GM21576 (cell line): Measurements from ENCODE around the gene SMU1.

Source experiments
- ATAC-seq: cut with Tn5 transposase; IDR thresholded peaks from one replicate; pipeline ENCODE4 v1.9.1; 2021; ENCODE audit warnings: mild to moderate bottlenecking, moderate library complexity; ENCODE audit not compliant: unreplicated experiment

Gene SMU1

DNA sequence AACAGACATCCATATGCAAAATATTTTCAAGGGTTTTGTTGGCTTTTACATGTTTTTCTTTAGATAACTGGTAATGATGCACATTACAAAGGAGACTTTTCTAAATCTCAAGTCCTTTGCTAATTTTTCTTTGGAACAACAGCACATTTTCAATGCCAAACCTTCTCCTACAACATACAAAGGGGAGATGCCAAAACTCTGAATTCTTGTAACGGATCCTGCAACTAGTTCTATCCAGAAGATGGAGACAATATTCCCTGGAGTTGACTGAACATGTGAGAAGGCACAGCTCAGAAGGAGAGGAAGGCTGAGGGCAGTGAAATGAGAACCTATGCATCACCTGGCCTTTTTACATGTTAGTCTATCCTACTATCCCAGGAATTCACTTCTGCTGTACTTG, 30.4 kb downstream of the SMU1 start:
- no peak for ATAC-seq

DNA sequence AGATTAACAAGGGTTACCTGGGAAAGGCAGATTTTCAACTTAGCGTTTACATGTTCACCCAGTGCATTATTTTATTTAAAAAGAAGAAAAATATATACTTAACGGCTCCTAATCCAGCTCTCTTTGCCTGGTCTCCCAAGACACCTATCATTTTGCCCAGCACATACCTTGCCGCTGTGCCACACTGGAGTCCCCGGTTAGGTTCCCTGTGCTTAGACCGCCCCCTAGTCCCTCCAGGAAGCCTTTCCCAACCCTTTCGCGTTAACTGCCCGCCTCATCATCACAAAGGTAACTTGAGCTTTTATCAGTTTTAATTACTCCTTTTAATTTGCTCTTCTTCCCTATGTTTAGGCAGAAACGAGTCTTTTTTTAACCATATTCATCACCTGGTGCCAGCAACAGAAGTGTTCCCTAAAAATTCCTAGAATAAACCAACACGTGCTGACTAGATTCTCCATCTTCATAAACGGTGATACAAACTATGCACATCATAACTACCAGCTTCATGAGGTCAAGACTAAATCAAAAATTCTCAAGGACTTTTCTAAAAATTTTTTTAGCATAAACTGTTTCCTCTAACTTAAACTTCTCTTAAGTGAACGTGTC, 31.7 kb downstream of the SMU1 start:
- ATAC-seq: no peak

DNA sequence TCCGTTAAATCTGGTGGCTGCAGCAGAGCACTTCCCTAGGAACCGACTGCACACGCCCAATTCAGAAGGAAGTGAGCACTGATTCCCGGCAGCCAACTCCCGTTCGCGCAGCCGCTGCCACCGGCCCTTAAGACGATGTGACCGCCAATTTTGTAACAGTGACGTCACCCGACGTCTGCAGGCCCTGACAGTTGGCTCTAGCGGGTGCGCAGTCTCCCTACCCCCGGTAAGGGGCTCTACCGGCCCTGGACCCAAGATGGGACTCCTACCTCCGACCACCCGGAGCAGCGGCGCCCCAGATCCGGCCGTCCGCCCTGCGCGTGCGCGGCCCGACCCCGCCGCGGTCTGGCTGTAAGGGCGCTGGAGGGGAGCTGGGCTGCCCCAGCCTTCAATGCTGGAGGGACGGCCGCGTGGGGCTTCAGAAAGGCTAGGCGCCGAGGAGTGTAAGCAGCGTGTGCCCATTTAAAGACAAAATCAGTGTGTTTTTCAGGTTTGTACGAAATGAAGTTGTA, 32.3 kb downstream of the SMU1 start:
- peak; percentile 81 for ATAC-seq

DNA sequence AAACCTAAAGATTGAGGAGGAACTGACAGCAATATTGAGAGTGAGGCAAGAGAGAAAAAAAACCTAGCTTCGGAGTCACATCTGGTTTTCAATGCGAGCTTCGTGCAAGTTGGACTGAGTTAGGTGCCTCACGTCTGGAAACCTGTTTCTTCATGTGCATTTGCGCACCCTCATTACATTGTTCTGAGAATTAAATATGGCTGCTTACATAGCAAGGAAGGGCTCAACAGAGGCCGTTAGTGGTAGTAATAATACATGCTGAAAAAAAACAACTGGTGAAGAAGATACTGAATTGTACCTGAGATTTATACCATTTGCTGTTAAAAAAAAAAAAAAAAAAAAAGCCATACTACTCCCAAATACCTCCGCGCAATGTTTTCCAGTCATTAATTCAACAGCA, 32.8 kb downstream of the SMU1 start:
- ATAC-seq: no peak

DNA sequence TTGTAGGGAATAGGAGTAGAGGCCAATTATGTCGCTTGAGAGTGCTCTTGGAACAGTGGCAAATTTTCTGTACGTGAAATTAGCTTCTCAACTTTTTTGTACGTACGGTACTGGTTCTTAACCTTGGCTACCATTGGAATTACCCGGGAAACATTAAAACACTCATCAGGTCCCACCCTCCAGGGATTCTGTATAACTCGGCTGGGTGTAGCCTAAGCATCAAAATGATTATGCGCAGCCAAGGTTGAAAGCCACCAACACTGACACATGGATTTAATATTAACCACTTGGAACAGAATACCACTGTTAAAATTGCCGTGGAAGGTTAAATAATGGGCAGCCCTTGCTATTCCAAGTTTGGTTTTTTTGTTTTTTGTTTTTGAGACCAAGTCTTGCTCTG, 34.0 kb downstream of the SMU1 start:
- ATAC-seq: no peak

DNA sequence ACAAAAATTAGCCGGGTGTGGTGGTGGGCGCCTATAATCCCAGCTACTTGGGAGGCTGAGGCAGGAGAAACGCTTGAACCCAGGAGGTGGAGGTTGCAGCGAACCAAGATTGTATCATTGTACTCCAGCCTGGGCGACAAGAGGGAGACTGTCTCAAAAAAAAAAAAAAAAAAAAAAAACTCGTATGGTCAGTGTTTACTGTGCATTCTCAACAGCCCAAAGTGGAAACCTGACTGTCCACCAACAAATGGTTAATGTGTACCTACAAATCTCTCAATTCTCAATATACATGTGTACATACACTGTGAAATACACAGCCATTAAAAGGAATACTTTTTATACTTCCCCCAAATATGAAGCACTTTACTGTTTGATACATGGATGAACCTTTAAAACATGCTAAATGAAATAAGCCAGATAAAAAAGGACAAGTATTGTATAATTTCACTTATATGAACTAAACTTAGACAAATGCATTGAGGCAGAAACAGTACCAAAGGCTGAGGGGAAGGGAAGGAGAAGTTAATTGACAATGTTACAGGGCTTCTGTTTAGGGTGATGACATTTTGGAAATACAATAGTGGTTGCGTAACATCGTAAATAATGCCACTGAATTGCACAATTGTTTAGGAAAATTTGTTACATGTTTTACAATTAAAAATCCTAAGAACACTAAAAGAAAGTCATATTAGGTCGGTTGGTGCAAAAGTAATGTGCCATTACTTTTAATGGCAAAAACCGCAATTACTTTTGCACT, 34.9 kb downstream of the SMU1 start:
- ATAC-seq: no peak

DNA sequence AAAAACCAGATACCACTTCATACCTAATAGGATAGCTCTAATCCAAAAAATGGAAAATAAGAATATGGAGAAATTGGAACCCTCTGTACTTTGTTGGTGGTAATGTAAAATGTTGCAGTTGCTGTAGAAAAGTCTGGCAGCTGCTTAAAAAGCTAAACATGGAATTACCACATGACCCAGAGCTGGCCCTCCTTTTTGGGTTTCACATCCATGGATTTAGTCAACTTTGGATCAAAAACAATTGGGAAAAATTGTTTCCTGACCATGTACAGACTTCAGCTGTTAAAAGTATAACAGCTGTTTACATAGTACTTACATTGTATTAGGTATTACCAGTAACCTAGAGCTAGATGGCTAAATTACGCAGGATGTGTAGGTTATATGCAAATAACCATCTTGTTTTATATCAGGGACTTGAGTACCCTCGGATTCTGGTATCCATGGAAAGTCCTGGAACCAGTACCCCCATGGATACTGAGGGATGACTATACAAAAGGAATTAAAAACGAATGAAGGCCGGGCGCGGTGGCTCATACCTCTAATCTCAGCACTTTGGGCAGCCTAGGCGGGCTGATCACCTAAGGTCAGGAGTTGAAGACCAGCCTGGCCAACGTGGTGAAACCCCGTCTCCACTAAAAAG, 35.6 kb downstream of the SMU1 start:
- no peak for ATAC-seq

DNA sequence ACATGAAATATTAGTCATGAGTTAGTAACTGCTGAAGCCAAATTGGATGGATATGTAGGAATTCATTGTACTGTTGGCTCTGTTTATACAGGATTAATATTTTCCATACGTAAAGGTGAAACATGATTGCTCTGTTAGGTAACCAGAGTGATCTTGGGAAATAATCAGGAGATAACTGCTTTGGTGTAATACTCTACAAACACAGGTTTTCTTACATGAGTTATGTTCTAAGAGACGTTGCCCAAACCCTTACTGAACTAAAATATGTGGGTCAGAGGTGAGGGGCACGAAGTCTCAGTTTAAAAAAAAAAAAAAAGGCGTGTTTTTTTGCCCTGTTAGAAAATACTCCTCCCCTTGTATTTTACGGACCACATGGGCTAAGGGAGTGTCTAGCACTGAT, 43.6 kb downstream of the SMU1 start:
- ATAC-seq: no peak

DNA sequence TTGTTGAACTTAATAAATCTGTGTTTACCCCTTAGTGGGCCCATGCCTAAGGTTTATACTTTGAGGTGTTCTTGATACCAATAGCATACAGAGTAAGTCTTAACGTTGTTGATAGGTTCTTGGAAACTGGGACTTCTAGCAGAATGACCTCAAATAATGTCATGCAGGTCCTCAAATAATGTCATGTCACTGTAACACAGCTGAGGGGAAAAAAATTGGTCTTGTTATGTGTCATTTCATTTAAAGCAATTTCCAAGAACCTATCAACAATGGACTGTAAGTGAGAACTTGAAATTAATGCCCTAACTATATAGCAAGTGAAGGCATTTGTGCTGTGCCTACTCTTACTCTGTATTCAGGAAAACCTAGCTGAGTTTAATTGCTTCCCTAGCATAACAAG, 44.2 kb downstream of the SMU1 start:
- no peak for ATAC-seq

DNA sequence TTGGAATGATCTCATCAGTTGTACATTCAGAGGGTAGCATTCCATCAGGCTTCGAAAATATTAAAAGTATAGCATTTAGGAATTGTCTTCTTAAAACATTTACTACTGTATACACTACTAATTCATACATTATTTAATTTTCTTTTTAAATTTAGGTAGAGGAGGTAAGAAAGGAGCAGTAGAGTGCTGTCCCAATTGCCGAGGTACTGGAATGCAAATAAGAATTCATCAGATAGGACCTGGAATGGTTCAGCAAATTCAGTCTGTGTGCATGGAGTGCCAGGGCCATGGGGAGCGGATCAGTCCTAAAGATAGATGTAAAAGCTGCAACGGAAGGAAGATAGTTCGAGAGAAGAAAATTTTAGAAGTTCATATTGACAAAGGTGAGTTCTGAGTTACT, 46.2 kb downstream of the SMU1 start:
- no peak for ATAC-seq

DNA sequence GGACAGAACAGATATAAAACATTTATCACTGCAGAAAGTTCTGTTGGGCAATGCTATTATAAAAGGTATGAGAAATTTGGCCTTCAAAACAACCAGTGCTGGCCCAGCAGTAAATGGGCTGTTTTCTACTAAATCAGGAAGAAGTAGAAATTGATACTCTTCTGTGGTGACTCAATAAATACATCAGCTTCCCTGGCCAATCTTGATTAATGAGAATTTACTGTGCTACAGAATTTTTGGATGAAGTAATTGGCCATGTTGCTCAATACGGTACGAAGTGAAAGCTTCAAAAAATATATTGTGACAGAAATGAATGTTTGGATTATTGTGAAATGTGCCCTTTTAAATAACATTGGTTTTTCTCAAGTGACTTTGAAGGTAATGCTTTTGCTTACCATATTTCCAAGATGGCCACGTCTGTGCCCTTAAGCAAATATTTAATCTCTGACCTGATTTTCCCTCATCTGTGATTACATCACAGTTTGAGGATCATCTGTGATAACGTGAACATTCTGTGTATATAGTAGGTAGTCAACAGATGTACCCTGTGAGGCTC, 47.2 kb downstream of the SMU1 start:
- ATAC-seq: no peak

DNA sequence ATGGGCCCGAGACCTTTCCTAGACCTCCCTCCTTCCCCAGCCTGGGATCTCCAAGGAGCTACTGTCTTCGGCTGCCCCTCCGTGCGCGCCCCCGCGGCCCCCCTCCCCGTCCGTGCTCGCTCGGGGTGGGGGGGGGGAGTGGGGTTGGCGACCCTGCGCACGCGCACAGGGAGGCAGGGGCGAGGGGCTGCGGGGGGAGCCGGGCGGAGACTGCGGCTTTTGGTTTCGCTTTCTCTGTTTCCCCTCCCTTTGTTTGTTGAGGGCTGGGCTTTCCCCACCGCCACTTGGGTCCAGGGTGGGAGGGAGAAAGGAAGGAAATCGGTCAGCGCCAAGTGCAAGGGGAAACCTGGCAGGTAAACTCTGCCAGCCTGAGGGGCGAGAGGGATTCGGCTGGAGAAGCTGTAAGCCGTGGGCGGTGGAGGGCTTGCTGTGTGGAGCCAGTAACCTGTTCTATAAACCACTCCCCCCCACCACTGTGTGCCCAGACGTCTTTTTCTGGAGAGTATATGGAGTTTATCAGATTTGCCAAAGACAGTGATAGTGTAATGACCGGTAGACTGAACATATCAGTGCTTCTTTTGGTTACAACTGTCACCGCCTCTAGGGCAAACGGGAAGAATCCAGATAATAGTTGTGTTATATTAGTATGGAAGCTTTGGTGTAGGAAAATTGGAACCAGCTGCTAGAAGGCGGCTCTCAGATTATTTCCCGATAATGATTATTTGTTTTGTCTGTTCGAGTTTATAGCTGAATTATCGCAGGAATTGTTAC, 50.7 kb downstream of the SMU1 start:
- ATAC-seq: peak; percentile 38

DNA sequence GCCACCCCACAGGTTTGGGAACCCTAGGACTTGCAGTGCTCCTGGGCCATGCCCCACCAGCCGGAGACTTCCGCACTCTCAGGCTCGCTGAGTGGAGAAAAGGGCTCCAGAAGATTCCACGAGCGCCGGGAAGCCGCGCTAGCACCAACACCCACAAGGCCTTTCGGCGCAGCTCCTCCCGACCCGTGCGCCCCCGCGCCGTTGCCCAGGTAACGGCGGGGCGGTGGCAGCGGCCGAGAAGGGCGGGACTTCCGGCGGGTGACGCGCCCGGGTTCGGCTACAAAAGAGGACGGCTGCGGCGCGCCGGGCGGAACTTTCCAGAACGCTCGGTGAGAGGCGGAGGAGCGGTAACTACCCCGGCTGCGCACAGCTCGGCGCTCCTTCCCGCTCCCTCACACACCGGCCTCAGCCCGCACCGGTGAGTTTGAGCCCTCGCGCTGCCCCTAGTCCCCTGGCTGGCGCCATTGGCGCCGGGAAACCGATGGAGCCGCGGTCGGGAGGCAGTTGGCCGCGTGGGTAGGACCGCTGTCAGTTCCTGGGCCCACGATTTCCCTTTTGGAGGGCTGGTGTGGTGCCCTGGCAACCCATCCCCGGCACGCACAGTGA, 51.4 kb downstream of the SMU1 start, which contains the start of gene DNAJA1:
DNAJA1 (plus strand) TSS at position 308 of the 606 bp plus-strand sequence. CDS start 1,212 bp downstream, outside the sequence.
- ATAC-seq: peak; percentile 91

DNA sequence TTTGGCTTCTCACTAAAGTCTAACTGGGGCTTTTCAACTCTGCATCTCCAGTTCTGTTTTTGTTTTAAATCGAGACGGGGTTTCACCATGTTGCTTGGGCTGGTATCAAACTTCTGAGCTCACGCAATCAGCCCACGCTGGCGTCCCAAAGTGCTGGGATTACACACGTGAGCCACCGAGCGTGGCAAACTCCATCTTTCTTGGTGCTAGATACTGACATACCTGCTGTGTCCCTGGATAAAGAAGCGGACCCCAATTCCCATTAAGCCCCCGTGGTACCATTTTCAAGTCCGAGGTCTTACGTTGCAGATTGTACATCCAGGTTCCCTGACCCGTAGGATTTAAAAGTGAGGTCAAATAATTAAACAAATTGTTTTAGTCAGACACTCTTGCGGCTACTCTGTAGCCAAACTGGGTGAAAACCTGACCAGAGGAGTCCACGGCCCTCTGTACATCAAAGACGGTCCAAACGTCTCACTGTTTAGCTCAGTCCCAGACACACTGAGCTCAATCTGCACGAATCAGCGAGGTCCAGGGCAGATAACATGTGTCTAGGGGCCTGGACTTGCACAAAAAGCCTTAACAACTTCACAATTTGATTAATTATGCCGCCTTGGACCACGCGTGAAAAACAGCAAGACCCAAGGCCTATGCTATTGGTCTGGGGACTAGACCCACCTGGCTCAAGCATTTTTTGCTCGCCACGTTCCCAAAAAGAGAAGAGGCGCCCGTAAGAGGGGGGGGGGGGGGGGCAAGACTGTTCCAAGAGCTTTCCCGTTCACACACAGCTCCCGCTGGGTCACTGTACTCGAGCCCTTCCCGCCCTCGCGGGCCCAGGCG, 52.1 kb downstream of the SMU1 start:
- no peak for ATAC-seq

DNA sequence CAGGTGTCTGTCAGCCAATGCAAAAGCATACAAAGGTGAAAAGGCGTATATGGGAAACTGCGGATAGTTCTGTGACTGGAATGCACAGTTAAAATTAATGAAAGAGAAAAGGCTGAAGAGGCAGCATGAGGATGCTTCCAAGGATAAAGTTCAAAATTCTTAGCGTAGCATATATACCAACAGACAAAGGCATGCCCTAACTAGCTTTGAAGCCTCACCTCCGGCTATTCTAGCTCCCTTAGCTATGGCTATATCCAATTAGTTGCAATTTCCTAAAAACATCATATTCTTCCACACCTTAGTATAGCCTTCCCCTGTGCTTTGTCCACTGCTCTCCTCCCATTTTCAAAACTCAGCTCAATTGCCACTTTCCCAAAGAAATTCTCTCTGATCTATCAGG, 52.8 kb downstream of the SMU1 start:
- ATAC-seq: no peak

DNA sequence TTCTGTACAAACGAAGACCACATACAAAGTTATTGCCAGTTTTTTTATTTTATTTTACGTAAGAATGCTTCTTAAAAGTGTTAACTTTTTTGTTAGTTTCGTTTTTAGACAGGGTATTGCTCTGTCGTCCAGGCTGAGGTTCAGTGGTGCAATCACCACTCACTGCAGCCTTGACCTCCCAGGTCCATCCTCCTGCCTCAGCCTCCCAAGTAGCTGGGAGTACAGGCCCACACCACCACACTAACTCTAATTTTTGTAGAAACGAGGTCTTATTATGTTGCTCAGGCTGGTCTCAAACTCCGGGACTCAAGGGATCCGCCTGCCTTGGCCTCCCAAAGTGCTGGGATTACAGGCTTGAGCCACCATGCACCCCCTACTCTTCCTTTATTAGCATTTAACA, 53.7 kb downstream of the SMU1 start:
- ATAC-seq: no peak

DNA sequence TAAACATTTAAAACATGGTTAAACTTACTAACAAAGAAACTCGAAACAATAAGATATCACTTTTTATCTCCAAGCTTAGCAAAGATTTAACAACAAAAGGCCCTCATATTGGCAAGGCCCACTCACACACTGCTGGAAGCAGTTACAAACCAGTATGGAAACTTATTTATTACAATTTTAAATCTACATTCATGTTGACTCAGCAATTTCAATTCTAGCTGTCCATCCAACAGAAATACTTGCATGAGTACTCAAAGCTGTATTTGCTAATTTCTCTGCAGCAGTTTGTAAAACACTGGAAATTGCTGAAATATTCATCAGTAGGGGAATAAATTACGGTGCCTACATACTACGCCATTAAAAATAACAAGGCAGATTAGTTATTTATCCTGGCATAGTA, 54.2 kb downstream of the SMU1 start:
- ATAC-seq: no peak

DNA sequence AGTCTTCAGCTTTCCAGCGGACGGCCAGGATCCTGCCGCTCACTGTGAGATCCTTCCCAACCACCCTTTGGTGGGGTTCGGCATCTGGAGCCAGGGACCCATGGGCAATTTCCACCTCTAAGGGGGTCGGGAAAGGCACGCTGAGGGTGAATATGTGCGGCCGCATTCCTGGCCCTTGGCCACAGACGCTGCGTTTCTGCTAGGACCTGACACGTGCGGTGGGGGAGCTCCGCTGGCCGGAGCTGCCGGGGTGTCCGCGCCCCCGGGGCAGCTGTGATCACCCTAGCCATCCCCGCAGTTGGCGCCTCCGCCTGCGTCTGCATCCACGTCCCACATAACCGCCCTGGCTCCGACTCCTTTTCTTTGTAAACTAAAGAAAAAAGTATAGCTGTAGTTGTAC, 56.7 kb downstream of the SMU1 start:
- ATAC-seq: no peak

DNA sequence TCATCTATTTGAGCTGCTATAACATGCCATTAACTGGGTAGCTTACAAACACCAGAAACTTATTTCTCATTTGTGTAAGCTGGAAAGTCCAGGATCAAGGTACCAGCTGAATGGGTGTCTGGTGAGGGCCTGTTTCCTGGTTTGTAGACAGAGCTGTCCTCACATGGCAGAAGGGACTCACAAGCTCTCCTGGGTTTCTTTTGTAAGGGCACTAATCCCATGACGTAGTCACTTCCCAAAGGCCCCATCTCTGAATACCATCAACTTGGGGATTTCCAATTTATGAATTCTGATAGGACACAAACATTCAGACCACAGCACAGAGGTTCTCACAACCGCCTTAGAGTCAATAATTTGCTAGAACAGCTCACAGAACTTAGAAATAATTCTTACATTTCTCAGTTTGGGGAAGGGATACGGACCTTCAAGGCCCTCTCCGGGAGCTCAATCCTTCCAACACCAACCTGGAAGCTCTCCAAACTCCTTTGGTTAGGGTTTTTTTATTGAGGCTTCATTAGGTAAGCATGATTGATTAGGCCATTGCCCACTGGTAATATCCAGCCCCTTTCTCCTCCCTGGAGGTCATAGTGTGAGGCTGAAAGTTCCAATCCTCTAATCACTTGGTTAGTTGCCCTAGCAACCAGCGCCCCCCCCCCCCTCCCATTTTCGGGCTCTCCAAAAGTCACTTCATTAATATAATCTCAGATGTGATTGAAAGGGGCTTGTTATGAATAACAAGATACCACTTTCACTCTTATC, 59.0 kb downstream of the SMU1 start:
- ATAC-seq: no peak
